ENCODE results near the gene IGSF23. TPM values are rescaled to one million over a fixed set of nuclear protein-coding genes. Genes with fewer than 3 reads are reported as not detected.

The IGSF23 gene
- total RNA-seq, 4 donors from 2014 or later = not detected

- Histone ChIP-seq H3K4me1 (no peaks in the 10 kb centered on the region), H3K9me3 (no peaks in the 10 kb centered on the region), H3K27me3 (peaks cover 0 to 3% (median 0%) of the 10 kb centered on the region in 3 donors), H3K27ac (no peak overlapping the region), H3K4me3 (no peak overlapping the region), H3K36me3 (no peaks in the 10 kb centered on the region)
- DNase-seq (peak; percentile 31 to 32), ATAC-seq (peak; percentile 74 to 84)
- intact Hi-C loops (cut with DNase I; ENCODE audit: low total_unique reads) (loop anchor here (1.0 kb wide), 1 partner anchor 86 kb away; no protein-coding TSS in a partner anchor), in situ Hi-C loops (cut with MboI; ENCODE audit: low sequenced_read_pairs in 4 of 4) (loop anchor here (5.0 kb wide), 1 partner anchor 86 kb away; no protein-coding TSS in a partner anchor)
- TF ChIP-seq POLR2A (IDR thresholded peaks at IDR 0.05) (no peak), CTCF (IDR thresholded peaks at IDR 0.05 in 4 of 5, conservative IDR thresholded peaks at IDR 0.05 in 1 of 5) (peak; percentile 39 to 77 (median 68))
Measured at GRCh38 chr19:44570984-44571684, 42.2 kb upstream of the IGSF23 start.

- Histone ChIP-seq H3K27ac (no peak overlapping the region), H3K36me3 (no peaks in the 10 kb centered on the region), H3K9me3 (no peaks in the 10 kb centered on the region), H3K27me3 (no peaks in the 10 kb centered on the region), H3K4me1 (no peaks in the 10 kb centered on the region), H3K4me3 (no peak overlapping the region)
- DNase-seq (no peak), ATAC-seq (no peak)
- in situ Hi-C loops (cut with MboI; ENCODE audit: low sequenced_read_pairs in 4 of 4) (loop anchor here (5.0 kb wide), 1 partner anchor 85 kb away; no protein-coding TSS in a partner anchor), intact Hi-C loops (cut with DNase I; ENCODE audit: low total_unique reads) (loop anchor here (1.0 kb wide), 1 partner anchor 85 kb away; no protein-coding TSS in a partner anchor)
- TF ChIP-seq POLR2A (IDR thresholded peaks at IDR 0.05) (no peak), CTCF (IDR thresholded peaks at IDR 0.05 in 4 of 5, conservative IDR thresholded peaks at IDR 0.05 in 1 of 5) (no peak)
Measured at GRCh38 chr19:44571830-44572580, 41.4 kb upstream of the IGSF23 start.

GRCh38 chr19:44572581-44572900 is 40.8 kb upstream of the IGSF23 start:
- ATAC-seq = no peak
- no peak for DNase-seq
- Histone ChIP-seq H3K4me1 (no peaks in the 10 kb centered on the region), H3K36me3 (no peaks in the 10 kb centered on the region), H3K27me3 (no peaks in the 10 kb centered on the region), H3K9me3 (no peaks in the 10 kb centered on the region), H3K4me3 (no peak overlapping the region), H3K27ac (no peak overlapping the region)
- in situ Hi-C loops (cut with MboI; ENCODE audit: low sequenced_read_pairs in 4 of 4) = loop anchor here (5.0 kb wide), 1 partner anchor 85 kb away; no protein-coding TSS in a partner anchor
- intact Hi-C loops (cut with DNase I; ENCODE audit: low total_unique reads) = no loop called here
- TF ChIP-seq CTCF (IDR thresholded peaks at IDR 0.05 in 4 of 5, conservative IDR thresholded peaks at IDR 0.05 in 1 of 5) (no peak), POLR2A (IDR thresholded peaks at IDR 0.05) (no peak)

GRCh38 chr19:44573183-44573582 is 40.2 kb upstream of the IGSF23 start:
- in situ Hi-C loops (cut with MboI; ENCODE audit: low sequenced_read_pairs in 4 of 4) = loop anchor here (5.0 kb wide), 1 partner anchor 84 kb away; no protein-coding TSS in a partner anchor
- no peak overlapping the region for H3K4me3 ChIP-seq
- ATAC-seq = no peak
- H3K27ac ChIP-seq = no peak overlapping the region
- H3K4me1 ChIP-seq = no peaks in the 10 kb centered on the region
- no peaks in the 10 kb centered on the region for H3K9me3 ChIP-seq
- no peaks in the 10 kb centered on the region for H3K27me3 ChIP-seq
- no peaks in the 10 kb centered on the region for H3K36me3 ChIP-seq
- intact Hi-C loops (cut with DNase I; ENCODE audit: low total_unique reads) = no loop called here
- DNase-seq = no peak
- TF ChIP-seq POLR2A (IDR thresholded peaks at IDR 0.05) (no peak), CTCF (IDR thresholded peaks at IDR 0.05 in 4 of 5, conservative IDR thresholded peaks at IDR 0.05 in 1 of 5) (no peak)

All from gastrocnemius medialis (tissue), 4 donors.